ENCODE results near the gene KCNG1.

DNA sequence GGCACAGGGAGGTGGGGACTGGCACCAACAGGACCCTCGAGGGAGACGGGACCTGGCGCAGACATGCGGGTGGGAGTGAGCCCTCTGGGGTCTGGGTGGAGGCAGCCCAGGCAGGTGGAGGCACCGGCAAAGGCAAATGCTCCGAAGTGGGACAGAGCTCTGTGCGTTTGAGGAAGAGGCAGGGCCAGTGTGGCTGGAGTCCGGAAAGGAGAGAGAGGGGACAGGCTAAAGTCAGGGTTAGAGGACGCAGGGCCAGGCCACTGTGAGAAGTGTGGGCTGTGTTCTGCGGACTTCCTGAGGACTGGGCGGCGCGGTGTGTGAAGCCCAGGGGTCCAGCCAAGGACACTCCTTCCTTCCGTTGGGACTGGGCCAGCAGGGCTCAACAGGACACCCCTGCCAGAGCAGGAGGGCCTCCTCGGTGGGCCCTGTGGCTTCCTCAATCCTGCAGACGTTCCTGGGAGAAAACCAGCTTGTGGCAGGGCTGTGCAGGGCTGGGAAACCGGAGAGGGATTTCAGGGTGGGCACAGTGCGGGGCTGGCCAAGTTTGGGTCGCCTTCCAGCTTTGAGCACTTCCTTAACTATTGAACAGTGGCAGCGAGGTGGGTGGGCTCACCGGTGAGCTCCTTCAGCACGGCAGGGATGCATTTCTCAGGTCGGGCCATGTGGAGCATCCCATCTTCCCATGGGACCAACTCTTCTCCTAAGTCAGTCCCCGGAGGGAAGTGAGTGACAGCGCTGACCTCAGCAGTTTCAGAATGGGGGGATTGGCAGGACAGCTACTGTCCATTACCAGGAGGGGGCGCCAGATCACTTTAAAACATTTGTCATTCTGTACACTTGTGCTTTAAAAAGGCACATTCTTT, 41.8 kb downstream of the KCNG1 start:
- no peak for TF ChIP-seq YY1 (tag by site-specific recombination; IDR thresholded peaks at IDR 0.05)
- TF ChIP-seq CTCF (tag by site-specific recombination; IDR thresholded peaks at IDR 0.05) = peak; percentile 27; the same call in 1 of the 2 replicates
- TF ChIP-seq, protein P1, sequence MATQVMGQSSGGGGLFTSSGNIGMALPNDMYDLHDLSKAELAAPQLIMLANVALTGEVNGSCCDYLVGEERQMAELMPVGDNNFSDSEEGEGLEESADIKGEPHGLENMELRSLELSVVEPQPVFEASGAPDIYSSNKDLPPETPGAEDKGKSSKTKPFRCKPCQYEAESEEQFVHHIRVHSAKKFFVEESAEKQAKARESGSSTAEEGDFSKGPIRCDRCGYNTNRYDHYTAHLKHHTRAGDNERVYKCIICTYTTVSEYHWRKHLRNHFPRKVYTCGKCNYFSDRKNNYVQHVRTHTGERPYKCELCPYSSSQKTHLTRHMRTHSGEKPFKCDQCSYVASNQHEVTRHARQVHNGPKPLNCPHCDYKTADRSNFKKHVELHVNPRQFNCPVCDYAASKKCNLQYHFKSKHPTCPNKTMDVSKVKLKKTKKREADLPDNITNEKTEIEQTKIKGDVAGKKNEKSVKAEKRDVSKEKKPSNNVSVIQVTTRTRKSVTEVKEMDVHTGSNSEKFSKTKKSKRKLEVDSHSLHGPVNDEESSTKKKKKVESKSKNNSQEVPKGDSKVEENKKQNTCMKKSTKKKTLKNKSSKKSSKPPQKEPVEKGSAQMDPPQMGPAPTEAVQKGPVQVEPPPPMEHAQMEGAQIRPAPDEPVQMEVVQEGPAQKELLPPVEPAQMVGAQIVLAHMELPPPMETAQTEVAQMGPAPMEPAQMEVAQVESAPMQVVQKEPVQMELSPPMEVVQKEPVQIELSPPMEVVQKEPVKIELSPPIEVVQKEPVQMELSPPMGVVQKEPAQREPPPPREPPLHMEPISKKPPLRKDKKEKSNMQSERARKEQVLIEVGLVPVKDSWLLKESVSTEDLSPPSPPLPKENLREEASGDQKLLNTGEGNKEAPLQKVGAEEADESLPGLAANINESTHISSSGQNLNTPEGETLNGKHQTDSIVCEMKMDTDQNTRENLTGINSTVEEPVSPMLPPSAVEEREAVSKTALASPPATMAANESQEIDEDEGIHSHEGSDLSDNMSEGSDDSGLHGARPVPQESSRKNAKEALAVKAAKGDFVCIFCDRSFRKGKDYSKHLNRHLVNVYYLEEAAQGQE (tag by site-specific recombination; IDR thresholded peaks at IDR 0.05) = no peak
